ENCODE results near the gene ZW10. TPM values are rescaled to one million over a fixed set of nuclear protein-coding genes. Genes with fewer than 3 reads are reported as not detected.
"Not testable (repeated sequence)": the region's sequence is repeated elsewhere in the genome, so short reads cannot be mapped to it uniquely, and the experiment has no call there.

ZW10 gene
- total RNA-seq, 2 experiments from 2014 or later, result 22.2 to 22.8 TPM

- ChIA-PET CTCF (no interaction called here), POLR2A (no interaction called here)
These were observed 67.4 kb downstream of the ZW10 start, which contains the start of gene TMPRSS5 for GRCh38 chr11:113705871-113706655. TMPRSS5 (minus strand) TSS chr11:113706308; CDS start chr11:113706224, 84 bp downstream.

- CTCF ChIA-PET, POLR2A ChIA-PET: not testable (repeated sequence)
These were observed 69.9 kb downstream of the ZW10 start for GRCh38 chr11:113703551-113703950.

- ChIA-PET POLR2A (no interaction called here), CTCF (no interaction called here)
These were observed 72.0 kb downstream of the ZW10 start for GRCh38 chr11:113701491-113701890.

GRCh38 chr11:113698515-113698914 lies 75.0 kb downstream of the ZW10 start:
- ChIA-PET POLR2A (no interaction called here), CTCF (interaction anchor here (0.7 kb wide), 1 partner anchor 259 kb away, joined by 3 read pairs; no protein-coding TSS in a partner anchor)

GRCh38 chr11:113697756-113698407 lies 75.6 kb downstream of the ZW10 start:
- ChIA-PET POLR2A (no interaction called here), CTCF (no interaction called here)

- ChIA-PET CTCF (no interaction called here), POLR2A (no interaction called here)
These were observed 76.4 kb downstream of the ZW10 start for GRCh38 chr11:113697111-113697510.

- POLR2A ChIA-PET, result no interaction called here
- CTCF ChIA-PET, result no interaction called here
These were observed 78.3 kb downstream of the ZW10 start for GRCh38 chr11:113695207-113695606.

- CTCF ChIA-PET, result no interaction called here
- POLR2A ChIA-PET, result no interaction called here
These were observed 79.1 kb downstream of the ZW10 start for GRCh38 chr11:113694390-113694789.

GRCh38 chr11:113693030-113693429 lies 80.5 kb downstream of the ZW10 start:
- ChIA-PET CTCF (no interaction called here), POLR2A (no interaction called here)

GRCh38 chr11:113690619-113691569 lies 82.6 kb downstream of the ZW10 start:
- ChIA-PET POLR2A (no interaction called here), CTCF (no interaction called here)

- POLR2A ChIA-PET, result no interaction called here
- CTCF ChIA-PET, result no interaction called here
These were observed 83.5 kb downstream of the ZW10 start for GRCh38 chr11:113689768-113690618.

GRCh38 chr11:113685654-113686359 lies 87.7 kb downstream of the ZW10 start:
- ChIA-PET CTCF (no interaction called here), POLR2A (no interaction called here)

GRCh38 chr11:113684496-113684895 lies 89.0 kb downstream of the ZW10 start:
- POLR2A ChIA-PET, result no interaction called here
- CTCF ChIA-PET, result no interaction called here

- CTCF ChIA-PET, result no interaction called here
These were observed 89.9 kb downstream of the ZW10 start for GRCh38 chr11:113683481-113684046.

More at GRCh38 chr11:113683481-113684046, 89.9 kb downstream of the ZW10 start:
- POLR2A ChIA-PET, result no interaction called here

Other genes starting within 250 kb of the ZW10 start
- gene TMPRSS5, start 67.4 kb downstream of the ZW10 start, total RNA-seq, result under 1 TPM; 0.25 to 0.65 TPM
- gene CLDN25, start 6.1 kb upstream of the ZW10 start, total RNA-seq, result not detected
- gene USP28, start 101.9 kb upstream of the ZW10 start, total RNA-seq, result 10 to 100 TPM; 21.2 to 24.7 TPM
- gene HTR3B, start 131.1 kb upstream of the ZW10 start, total RNA-seq, result not detected
- gene HTR3A, start 201.4 kb upstream of the ZW10 start, total RNA-seq, result not detected

All from activated CD8-positive, alpha-beta memory T cell treated with anti-CD3 and anti-CD28 coated beads for 36 hours (primary cell).